Stimulated activated memory B cell treated with anti-CD40 and anti-IgM and Interleukin-4, amounts not matched to agents 10 μg/mL and 1 μg/mL and 100 μg/mL, for 72 hours (primary cell): ENCODE measurements around the gene STRIP2.

Experiments used
- ATAC-seq: fragments of 150-1000 bp; cut with Tn5 transposase; 2 replicates; pipeline ENCODE4 v1.10.0; 2021
- H3K27ac Mint-ChIP-seq: one replicate; pipeline ENCODE4 v1.8.0; 2022; ENCODE audit warnings: mild to moderate bottlenecking, mixed read lengths
- H3K27me3 Mint-ChIP-seq: one replicate; pipeline ENCODE4 v1.8.0; 2022; ENCODE audit warnings: mixed read lengths
- H3K36me3 Mint-ChIP-seq: one replicate; pipeline ENCODE4 v1.8.0; 2022; ENCODE audit warnings: mixed read lengths
- H3K4me1 Mint-ChIP-seq: one replicate; pipeline ENCODE4 v1.8.0; 2022; ENCODE audit warnings: mixed read lengths
- H3K4me3 Mint-ChIP-seq: one replicate; pipeline ENCODE4 v1.8.0; 2022; ENCODE audit warnings: mild to moderate bottlenecking, moderate library complexity, mixed read lengths
- H3K9me3 Mint-ChIP-seq: one replicate; pipeline ENCODE4 v1.8.0; 2022; ENCODE audit warnings: mixed read lengths

Gene STRIP2

GRCh38 chr7:129433847-129434674 lies at the start of gene STRIP2:
TSS of gene STRIP2 (plus strand) at chr7:129434432. CDS start at chr7:129434473, 41 bp downstream.
- peak within 1 kb of the TSS; percentile 93 for H3K4me3 Mint-ChIP-seq
- no peaks in the 10 kb centered on the region for H3K9me3 Mint-ChIP-seq
- peaks cover 33% of the 10 kb centered on the region for H3K27me3 Mint-ChIP-seq
- peaks cover 20% of the 10 kb centered on the region for H3K4me1 Mint-ChIP-seq
- ATAC-seq, result peak; percentile 98
- H3K36me3 Mint-ChIP-seq, result peaks cover 5% of the 10 kb centered on the region
- H3K27ac Mint-ChIP-seq, result peak within 1 kb of the TSS; percentile 13

GRCh38 chr7:129385116-129385515 lies 49.1 kb upstream of the STRIP2 start:
- H3K36me3 Mint-ChIP-seq, result peaks cover 24% of the 10 kb centered on the region
- H3K4me1 Mint-ChIP-seq, result no peaks in the 10 kb centered on the region
- no peaks in the 10 kb centered on the region for H3K9me3 Mint-ChIP-seq
- no peak overlapping the region for H3K27ac Mint-ChIP-seq
- ATAC-seq, result no peak
- H3K4me3 Mint-ChIP-seq, result no peak overlapping the region
- H3K27me3 Mint-ChIP-seq, result no peaks in the 10 kb centered on the region

GRCh38 chr7:129385598-129385997 lies 48.6 kb upstream of the STRIP2 start:
- H3K4me3 Mint-ChIP-seq, result no peak overlapping the region
- no peak for ATAC-seq
- H3K4me1 Mint-ChIP-seq, result no peaks in the 10 kb centered on the region
- H3K36me3 Mint-ChIP-seq, result peaks cover 22% of the 10 kb centered on the region
- no peaks in the 10 kb centered on the region for H3K9me3 Mint-ChIP-seq
- no peaks in the 10 kb centered on the region for H3K27me3 Mint-ChIP-seq
- H3K27ac Mint-ChIP-seq, result no peak overlapping the region

GRCh38 chr7:129386506-129386905 lies 47.7 kb upstream of the STRIP2 start:
- Mint-ChIP-seq H3K36me3 (peaks cover 22% of the 10 kb centered on the region), H3K4me3 (no peak overlapping the region), H3K27me3 (no peaks in the 10 kb centered on the region), H3K27ac (no peak overlapping the region), H3K4me1 (no peaks in the 10 kb centered on the region), H3K9me3 (no peaks in the 10 kb centered on the region)
- no peak for ATAC-seq

- H3K27me3 Mint-ChIP-seq, result no peaks in the 10 kb centered on the region
- H3K4me1 Mint-ChIP-seq, result no peaks in the 10 kb centered on the region
- H3K4me3 Mint-ChIP-seq, result no peak overlapping the region
- H3K9me3 Mint-ChIP-seq, result no peaks in the 10 kb centered on the region
- peaks cover 20% of the 10 kb centered on the region for H3K36me3 Mint-ChIP-seq
- H3K27ac Mint-ChIP-seq, result no peak overlapping the region
- no peak for ATAC-seq
Measured at GRCh38 chr7:129387537-129387936, 46.7 kb upstream of the STRIP2 start.

- ATAC-seq, result no peak
- H3K4me1 Mint-ChIP-seq, result no peaks in the 10 kb centered on the region
- no peaks in the 10 kb centered on the region for H3K27me3 Mint-ChIP-seq
- H3K36me3 Mint-ChIP-seq, result peaks cover 18% of the 10 kb centered on the region
- H3K9me3 Mint-ChIP-seq, result no peaks in the 10 kb centered on the region
- no peak overlapping the region for H3K27ac Mint-ChIP-seq
- no peak overlapping the region for H3K4me3 Mint-ChIP-seq
Measured at GRCh38 chr7:129388333-129389098, 45.7 kb upstream of the STRIP2 start.

- Mint-ChIP-seq H3K4me3 (no peak overlapping the region), H3K4me1 (no peaks in the 10 kb centered on the region), H3K27me3 (no peaks in the 10 kb centered on the region), H3K9me3 (no peaks in the 10 kb centered on the region), H3K27ac (no peak overlapping the region), H3K36me3 (peaks cover 19% of the 10 kb centered on the region)
- ATAC-seq, result no peak
Measured at GRCh38 chr7:129389829-129390228, 44.4 kb upstream of the STRIP2 start.

GRCh38 chr7:129390314-129390713 lies 43.9 kb upstream of the STRIP2 start:
- ATAC-seq, result no peak
- Mint-ChIP-seq H3K4me1 (no peaks in the 10 kb centered on the region), H3K36me3 (peaks cover 19% of the 10 kb centered on the region)

GRCh38 chr7:129391546-129392171 lies 42.6 kb upstream of the STRIP2 start:
- H3K36me3 Mint-ChIP-seq, result peaks cover 19% of the 10 kb centered on the region
- no peaks in the 10 kb centered on the region for H3K9me3 Mint-ChIP-seq
- no peaks in the 10 kb centered on the region for H3K27me3 Mint-ChIP-seq
- H3K4me1 Mint-ChIP-seq, result no peaks in the 10 kb centered on the region
- H3K27ac Mint-ChIP-seq, result no peak overlapping the region
- no peak for ATAC-seq
- no peak overlapping the region for H3K4me3 Mint-ChIP-seq

More at GRCh38 chr7:129390314-129390713, 43.9 kb upstream of the STRIP2 start:
- Mint-ChIP-seq H3K27ac (no peak overlapping the region), H3K27me3 (no peaks in the 10 kb centered on the region), H3K9me3 (no peaks in the 10 kb centered on the region), H3K4me3 (no peak overlapping the region)

- no peak for ATAC-seq
- no peaks in the 10 kb centered on the region for H3K27me3 Mint-ChIP-seq
- H3K4me1 Mint-ChIP-seq, result no peaks in the 10 kb centered on the region
- no peak overlapping the region for H3K4me3 Mint-ChIP-seq
- peaks cover 14% of the 10 kb centered on the region for H3K36me3 Mint-ChIP-seq
- no peaks in the 10 kb centered on the region for H3K9me3 Mint-ChIP-seq
- no peak overlapping the region for H3K27ac Mint-ChIP-seq
Measured at GRCh38 chr7:129393255-129393654, 41.0 kb upstream of the STRIP2 start.

GRCh38 chr7:129394101-129394500 lies 40.1 kb upstream of the STRIP2 start:
- no peak overlapping the region for H3K4me3 Mint-ChIP-seq
- H3K4me1 Mint-ChIP-seq, result no peaks in the 10 kb centered on the region
- peaks cover 14% of the 10 kb centered on the region for H3K36me3 Mint-ChIP-seq
- H3K27ac Mint-ChIP-seq, result no peak overlapping the region
- no peak for ATAC-seq
- H3K9me3 Mint-ChIP-seq, result no peaks in the 10 kb centered on the region
- H3K27me3 Mint-ChIP-seq, result no peaks in the 10 kb centered on the region

- Mint-ChIP-seq H3K4me1 (no peaks in the 10 kb centered on the region), H3K27ac (no peak overlapping the region), H3K27me3 (no peaks in the 10 kb centered on the region), H3K4me3 (no peak overlapping the region), H3K36me3 (peaks cover 18% of the 10 kb centered on the region), H3K9me3 (no peaks in the 10 kb centered on the region)
- ATAC-seq, result no peak
Measured at GRCh38 chr7:129394982-129395914, 39.0 kb upstream of the STRIP2 start.

GRCh38 chr7:129401228-129401966 lies 32.8 kb upstream of the STRIP2 start:
- Mint-ChIP-seq H3K27me3 (no peaks in the 10 kb centered on the region), H3K27ac (no peak overlapping the region)

More at GRCh38 chr7:129401228-129401966, 32.8 kb upstream of the STRIP2 start:
- H3K4me1 Mint-ChIP-seq, result no peaks in the 10 kb centered on the region
- H3K9me3 Mint-ChIP-seq, result no peaks in the 10 kb centered on the region
- no peak overlapping the region for H3K4me3 Mint-ChIP-seq
- peaks cover 15% of the 10 kb centered on the region for H3K36me3 Mint-ChIP-seq
- no peak for ATAC-seq
